GM21381 (cell line): ENCODE results near the gene NRXN2.

ENCODE experiments used
- ATAC-seq: cut with Tn5 transposase; IDR thresholded peaks from one replicate; pipeline ENCODE4 v1.9.1; 2021; ENCODE audit warnings: mild to moderate bottlenecking, moderate library complexity; ENCODE audit not compliant: unreplicated experiment

Gene NRXN2

GRCh38 chr11:64759131-64759721 is 36.2 kb upstream of the NRXN2 start:
- ATAC-seq = no peak

GRCh38 chr11:64758330-64759079 is 35.5 kb upstream of the NRXN2 start:
- ATAC-seq = no peak

GRCh38 chr11:64757549-64758329 is 34.7 kb upstream of the NRXN2 start:
- ATAC-seq = no peak

DNA sequence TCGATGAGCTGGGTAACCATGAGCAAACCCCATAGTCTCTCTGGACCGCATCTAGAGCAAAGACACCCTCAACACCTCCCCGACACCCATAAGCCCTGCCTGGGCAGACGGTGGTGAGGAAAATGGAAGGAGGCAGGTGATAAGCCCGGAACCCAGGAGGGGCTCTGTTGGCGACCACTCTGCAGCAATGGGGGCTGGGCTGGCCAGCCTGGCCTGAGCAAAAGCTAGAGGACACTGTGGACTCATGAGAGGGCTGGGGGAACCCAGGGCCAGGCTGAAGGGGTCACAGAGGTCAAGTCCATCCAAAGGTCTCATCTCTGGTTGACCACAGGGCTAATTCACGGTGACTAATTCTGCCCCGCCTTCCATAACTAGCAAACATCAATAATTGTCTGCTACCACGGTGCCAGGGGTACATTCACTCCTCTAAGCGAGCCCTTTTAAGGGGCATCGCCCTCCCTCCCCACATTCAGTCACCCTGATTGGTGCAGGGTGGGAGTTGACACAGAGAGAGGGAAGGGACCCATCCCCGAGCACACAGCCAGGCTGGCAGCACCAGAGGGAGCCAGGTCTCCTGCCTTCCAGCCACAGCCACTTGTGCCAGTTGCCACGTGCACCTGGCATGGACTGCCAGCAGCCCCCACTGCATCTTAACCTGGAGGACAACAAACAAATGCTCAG is 32.8 kb upstream of the NRXN2 start:
- no peak for ATAC-seq

DNA sequence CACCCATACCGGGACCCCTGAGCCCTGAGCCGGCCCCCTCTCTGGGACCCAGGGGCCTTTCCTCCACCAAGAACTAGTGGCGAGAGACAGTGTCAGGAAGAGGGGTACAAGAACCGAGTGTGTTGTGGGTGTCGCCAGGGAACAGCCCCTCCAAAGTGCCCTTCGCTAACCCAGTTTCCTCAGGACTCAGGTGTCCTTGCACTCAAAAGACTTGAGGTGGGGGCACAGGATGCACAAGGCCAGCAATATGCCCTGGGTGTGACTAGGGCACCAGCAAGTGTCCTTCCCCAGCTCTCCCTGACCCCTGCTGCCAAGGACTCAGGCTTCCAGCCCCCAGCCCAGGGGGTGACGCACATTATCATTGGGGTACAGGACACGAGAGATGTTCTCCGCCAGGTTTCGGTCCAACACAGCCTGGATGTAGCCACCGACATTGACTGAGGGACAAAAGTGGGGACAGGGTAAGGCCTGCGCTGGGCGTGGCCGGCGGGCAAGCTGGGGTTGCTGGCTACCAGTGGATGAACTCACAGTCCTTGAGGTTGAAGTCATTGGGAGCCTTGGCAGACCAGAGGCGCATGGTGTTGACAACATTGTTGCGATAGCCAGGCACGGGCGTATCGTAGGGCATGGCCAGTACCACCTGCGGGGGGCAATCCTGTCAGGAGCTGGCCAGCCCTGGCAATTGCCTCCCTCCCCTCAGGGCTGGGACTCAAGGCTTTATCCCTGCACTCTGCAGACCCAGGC is 32.1 kb upstream of the NRXN2 start:
- ATAC-seq = no peak

DNA sequence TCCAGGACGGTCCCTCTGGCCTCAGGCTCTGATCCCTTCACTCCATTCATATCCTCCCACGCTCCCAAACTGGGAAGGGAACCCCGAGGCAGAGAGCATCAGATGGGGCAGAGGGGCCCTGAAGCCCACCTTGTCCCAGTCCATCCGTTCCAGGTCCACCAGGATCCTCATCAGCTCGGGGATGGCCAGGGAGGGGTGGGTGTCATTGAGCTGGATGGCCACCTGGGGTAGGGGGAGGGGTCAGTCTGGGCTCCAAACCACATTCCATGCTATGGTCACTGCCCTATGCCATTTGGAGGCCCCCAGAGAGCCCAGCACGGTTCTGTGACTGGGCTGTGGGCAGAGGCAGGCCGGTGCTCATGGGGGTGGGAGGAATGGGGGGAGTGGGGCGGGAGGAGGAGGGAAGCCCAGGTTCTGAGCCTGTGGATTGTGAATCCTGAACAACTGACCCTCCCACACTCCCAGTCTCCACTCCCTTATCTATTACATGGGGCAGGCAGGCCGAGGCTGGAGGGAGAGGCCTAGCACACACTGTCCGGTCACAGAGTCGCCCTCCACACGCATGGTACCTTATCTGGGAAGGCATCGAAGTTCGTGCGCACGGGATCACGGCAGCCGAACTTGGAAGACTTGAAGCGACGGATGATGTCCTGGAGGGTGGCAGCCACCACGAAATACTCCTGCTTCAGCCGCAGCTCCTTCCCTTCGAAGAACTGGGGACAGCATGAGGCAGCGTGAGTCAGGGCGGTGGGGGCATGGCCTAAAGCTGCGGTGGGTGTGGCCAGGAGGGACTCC is 31.3 kb upstream of the NRXN2 start:
- ATAC-seq = no peak

DNA sequence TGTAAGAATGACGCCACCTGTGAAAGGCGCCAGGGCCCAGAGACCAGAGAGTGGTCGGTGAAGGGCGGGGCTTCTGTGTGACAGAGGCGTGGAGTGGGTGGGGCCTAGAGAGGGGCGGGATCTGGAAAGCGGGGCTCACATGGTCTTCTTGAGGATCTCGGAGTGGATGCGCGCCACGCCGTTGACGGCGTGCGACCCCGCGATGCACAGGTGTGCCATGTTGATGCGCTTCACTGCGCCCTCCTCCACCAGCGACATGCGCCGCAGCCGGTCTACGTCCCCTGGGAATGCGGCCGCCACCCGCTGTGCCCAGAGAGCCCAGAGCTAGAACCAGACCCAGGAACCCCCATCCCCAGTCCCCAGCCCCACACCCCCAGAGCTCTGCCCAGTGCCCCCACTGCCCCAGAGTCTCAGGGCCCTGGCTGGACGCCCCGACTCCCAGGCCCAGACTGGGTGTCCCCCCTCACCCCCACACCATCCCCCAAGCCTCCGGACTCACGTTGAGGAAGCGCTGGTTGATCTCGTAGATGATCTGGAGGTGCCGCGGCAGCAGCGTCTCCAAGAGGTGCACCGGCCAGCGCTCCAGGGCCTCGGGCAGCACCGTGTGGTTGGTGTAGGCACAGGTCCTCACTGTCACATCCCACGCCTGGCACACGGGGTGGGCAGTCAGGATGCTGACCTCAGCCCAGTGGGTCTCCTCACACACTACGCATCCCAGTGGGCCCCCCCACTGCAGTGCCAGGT is 30.6 kb upstream of the NRXN2 start:
- ATAC-seq = no peak

DNA sequence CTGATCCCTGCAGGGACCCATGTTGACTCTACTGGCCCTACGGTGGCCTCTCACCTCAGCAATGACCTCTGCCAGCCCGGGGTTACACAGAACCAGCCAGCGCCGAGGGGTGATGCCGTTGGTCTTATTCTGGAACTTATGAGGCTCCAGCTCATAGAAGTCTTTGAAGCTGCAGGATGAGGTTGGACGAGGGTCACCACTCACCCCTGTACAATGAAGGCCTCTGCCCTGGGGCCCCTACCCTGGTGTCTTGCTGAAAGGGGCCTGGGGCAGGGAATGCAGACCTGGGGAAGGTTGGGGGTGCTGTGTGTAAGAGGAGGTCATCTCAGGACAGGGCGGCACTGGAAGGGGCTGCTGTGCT is 30.0 kb upstream of the NRXN2 start:
- no peak for ATAC-seq

DNA sequence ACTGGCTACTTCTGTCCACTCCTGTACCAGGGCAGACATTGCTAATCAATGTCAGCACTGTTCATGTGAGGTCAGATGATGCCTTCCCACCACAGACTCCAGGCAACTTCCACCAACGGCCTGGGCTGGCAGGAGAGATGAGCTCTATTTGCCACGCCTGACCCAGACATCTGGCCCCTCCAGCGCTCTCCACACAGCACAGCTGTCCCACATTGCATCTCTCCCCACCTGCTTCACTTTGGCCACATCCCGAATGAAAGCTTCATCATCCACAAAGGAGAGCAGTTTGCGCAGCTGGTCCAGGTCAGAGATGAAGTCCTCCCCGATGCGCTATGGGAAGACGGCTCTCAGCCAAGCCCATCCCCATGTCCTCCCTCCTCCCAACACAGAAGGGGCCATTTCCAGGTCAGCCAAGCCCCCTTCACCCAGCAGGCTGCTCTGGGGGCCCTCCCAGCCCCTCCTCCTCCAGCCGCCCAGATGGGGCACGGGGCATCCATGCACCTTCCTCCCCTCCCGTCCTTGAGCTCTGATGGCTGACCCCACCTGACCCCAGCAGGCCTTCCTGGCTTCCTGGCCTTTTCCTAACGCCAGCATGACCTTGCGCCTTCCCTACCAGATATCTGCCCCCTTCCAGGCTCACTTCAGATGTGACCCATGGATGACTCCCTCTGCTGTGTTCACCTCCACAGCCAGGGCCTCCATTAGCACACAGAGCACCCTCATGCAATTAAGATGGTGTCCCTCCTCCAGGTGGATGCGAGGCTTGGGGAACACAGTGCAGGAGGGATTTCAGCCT is 29.4 kb upstream of the NRXN2 start:
- ATAC-seq = no peak

DNA sequence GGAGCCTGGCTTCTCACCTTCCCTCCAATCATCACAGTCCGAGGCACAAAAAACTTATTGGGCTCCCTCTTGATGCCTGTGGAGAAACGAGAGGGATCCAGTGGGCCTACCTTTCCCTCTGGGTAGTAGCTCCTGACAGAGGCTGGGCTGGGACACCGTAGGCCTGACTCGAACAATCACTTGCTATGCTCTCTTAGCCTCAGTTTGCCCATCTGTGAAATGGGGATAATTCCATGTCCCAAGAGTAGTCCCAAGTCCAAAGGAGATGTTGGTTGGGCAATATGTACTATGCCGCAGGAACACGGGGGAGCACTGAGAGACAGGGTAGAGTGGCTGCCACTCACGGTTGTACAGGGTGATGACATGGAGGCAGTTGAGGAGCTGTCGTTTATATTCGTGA is 28.6 kb upstream of the NRXN2 start:
- no peak for ATAC-seq

DNA sequence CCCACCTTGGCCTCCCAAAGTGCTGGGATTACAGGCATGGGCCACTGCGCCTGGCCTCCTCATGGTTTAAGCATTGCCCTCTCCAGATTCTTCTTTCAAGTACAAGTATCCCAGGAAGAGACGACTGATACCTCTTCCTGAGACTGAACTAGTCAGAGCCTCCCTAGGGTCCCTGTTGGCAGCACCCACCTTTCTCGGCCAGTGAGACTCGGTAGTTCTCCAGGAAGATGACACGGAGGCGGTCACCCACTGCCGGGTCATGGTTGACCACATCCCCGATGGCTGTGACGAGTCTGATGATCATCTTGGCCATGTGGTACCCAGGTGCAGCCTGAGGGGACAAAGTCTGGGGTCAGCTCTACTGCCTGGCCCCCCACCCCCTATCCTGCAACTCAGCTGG is 28.1 kb upstream of the NRXN2 start:
- ATAC-seq = no peak

DNA sequence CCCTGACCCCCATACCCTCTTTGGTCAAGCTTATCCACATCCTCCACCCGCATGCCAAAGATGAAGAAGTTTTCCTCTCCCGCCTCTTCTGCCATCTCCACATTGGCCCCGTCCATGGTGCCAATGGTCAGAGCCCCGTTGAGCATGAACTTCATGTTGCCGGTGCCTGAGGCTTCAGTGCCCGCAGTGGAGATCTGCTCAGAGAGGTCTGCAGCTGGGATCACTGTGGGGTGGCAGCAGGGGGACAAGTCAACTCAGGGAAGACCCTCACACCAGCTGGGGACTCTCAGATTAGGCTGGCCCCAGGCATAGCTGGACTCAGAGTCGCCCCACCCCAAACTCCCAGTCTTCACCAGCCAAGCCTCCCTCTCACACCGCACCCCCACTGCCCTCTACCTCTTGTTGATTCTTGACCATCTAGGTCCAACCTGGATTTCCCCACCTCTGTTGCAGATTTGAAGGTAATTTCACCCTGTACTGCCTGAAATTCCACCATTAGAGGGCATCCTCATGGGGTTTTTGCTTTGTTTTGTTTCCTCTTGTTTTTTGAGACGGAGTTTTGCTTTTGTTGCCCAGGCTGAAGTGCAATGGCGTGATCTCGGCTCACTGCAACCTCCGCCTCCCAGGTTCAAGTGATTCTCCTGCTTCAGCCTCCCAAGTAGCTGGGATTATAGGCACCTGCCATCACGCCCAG is 27.5 kb upstream of the NRXN2 start:
- no peak for ATAC-seq

DNA sequence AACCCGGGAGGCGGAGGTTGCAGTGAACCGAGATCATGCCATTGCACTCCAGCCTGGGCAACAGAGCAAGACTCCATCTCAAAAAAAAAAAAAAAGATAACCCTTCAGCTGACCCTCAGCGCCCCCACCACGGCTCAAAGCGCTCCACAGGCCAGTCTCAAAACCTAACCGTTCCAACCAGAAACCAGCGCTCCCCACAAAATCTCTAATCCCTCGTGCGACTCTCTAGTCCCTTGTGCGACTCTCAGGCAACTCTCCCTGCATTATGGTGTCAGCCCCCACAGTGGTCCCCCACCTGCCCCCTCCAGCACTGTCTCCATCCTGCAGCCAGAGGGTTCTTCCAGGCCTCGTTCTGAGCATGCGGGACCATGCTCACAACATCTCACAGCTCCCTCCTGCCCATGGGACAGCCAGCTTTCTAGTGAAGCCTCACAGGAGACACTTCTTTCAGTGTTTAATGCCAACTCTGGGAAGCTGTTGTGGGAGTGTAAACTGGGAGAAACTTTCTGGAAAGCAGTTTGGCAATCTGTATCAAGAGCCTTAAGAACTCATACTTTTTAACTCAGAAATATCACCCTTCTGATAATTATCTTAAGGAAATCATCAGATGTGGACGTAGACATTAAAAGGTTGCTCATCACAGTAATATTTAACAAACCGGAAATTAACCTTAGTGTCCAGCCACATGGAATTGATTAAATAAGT is 25.1 kb upstream of the NRXN2 start:
- no peak for ATAC-seq

- ATAC-seq = no peak
Observed at GRCh38 chr11:64746486-64746885, 23.5 kb upstream of the NRXN2 start.

GRCh38 chr11:64745521-64746328 is 22.7 kb upstream of the NRXN2 start:
- no peak for ATAC-seq

GRCh38 chr11:64745189-64745520 is 22.2 kb upstream of the NRXN2 start:
- ATAC-seq = no peak
